Right ventricle myocardium inferior (tissue), 1 donor: ENCODE results near the gene DDHD1. TPM values are rescaled to one million over a fixed set of nuclear protein-coding genes. Genes with fewer than 3 reads are reported as not detected.
A peak's percentile ranks its signal among the peaks of the same experiment; 100 is the strongest.
"Not testable (repeated sequence)": the region's sequence is repeated elsewhere in the genome, so short reads cannot be mapped to it uniquely, and the experiment has no call there.

Source experiments
- ATAC-seq: fragments of 200-7000 bp; cut with Tn5 transposase; one replicate; pipeline ENCODE4 v1.9.1; 2020; ENCODE audit warnings: mild to moderate bottlenecking, moderate library complexity
- DNase-seq: peaks from one replicate; pipeline ENCODE4 v3.0.0; 2021; ENCODE audit errors: missing footprints
- intact Hi-C: fragments of 100-400 bp; cut with DNase I; formaldehyde crosslinking; loops from one replicate; pipeline ENCODE4 v1.11.0; 2022
- total RNA-seq: library from RNA; stranded (reverse); fragmentation: NEBNext Ultra II Directional; extraction: Animal tissue kit (Norgen Biotek cat#: 25700); gene quantifications from one replicate; pipeline ENCODE4 v1.2.1, GENCODE V29; 2021
- donor health status: DM: no; HTN: yes; CAD: no; lungs with severe emphysema.

The DDHD1 gene
- total RNA-seq, 1 donor from 2014 or later, result 6.7 TPM

DNA sequence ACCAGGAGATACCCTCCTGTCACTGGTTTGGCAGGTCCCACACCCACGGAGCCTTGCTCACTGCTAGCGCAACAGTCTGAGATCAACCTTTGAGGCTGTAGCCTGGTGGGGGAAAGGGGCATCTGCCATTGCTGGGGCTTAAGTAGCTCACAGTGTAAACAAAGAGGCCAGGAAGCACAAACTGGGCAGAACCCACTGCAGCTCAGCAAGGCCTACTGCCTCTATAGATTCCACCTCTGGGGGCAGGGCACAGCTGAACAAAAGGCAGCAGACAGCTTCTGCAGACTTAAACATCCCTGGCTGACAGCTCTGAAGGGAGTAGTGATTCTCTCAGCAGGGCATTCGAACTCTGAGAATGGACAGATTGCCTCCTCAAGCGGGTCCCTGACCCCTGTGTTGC is 35.6 kb downstream of the DDHD1 start:
- DNase-seq, ATAC-seq, intact Hi-C loops: not testable (repeated sequence)

DNA sequence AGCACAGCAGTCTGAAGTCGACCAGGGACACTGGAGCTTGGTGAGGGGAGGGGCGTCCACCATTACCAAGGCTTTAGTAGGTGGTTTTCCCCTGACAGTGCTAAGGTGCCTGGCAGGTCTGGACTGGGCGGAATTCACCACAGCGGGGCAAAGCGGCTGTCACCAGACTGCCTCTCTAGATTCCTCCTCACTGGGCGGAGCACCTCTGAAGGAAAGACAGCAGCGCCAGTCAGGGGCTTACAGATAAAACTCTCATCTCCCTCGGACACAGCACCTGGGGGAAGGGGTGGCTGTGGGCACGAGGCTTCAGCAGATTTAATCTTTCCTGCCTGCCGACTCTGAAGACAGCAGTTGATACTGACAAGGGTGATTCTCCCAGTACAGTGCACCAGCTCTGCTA is 39.1 kb downstream of the DDHD1 start:
- intact Hi-C loops, result no loop called here
- ATAC-seq (no peak), DNase-seq (no peak)

DNA sequence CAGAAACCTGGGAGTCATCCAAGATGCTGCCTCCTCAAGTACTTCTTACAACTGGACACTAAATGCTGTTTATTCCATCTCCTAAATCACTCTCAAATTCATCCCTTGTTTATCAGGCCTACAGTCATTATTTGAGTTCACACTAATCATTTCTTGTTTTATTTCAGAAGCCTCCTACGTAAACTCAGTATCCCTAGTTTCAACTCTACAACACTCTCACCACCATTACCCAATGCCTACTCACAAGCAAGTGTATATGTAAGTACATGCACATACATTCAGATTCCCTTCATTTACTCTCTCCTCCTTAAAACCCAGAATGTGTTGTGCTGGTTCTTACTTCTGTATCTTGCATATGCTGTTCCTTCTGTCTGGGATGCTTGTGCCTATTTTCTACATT is 43.0 kb downstream of the DDHD1 start:
- no peak for DNase-seq
- no peak for ATAC-seq
- intact Hi-C loops, result no loop called here

DNA sequence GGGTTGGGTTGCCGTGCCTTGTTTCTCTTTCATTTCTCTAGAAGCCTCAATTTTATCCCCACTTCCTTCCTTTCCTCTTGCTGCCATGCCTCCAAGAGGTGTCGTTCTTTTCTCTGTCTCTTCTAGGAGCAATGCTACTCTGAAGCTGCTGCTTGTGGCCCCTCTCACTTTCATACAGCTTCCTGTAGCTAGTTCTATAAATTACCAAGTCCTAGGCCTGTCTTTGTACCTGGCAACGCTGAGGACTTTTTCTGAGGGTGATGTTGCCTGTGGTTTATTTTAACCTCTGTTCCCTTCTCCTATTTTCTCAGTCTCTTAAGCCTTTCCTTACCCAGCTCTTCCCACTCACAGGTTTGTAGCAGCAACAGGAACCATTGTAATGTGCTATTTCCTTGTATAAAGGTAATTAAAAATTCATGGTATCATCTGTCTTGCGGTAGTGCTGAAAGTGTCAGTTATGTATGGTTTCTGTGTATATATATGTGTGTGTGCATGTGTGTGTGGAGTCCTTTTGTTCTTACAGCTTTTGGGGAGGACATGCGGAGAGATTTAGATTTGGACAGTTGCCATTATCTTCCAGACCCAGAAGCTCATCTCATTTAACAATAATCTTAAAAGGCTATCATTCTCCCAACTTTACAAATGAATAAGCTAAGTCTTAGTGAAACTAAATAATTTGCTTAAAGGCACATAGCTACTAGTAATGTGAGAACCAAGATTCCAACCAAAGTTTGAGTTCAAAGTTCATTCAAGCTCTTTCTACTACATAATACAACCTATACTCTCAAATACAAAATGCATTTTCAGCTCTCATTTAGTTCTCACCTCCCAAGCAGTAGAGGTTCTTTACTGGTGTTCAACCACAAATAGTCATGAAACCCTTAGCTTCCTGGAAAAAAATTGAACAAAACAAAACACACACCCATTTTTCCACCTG is 43.8 kb downstream of the DDHD1 start:
- intact Hi-C loops, result no loop called here
- ATAC-seq (no peak), DNase-seq (no peak)

DNA sequence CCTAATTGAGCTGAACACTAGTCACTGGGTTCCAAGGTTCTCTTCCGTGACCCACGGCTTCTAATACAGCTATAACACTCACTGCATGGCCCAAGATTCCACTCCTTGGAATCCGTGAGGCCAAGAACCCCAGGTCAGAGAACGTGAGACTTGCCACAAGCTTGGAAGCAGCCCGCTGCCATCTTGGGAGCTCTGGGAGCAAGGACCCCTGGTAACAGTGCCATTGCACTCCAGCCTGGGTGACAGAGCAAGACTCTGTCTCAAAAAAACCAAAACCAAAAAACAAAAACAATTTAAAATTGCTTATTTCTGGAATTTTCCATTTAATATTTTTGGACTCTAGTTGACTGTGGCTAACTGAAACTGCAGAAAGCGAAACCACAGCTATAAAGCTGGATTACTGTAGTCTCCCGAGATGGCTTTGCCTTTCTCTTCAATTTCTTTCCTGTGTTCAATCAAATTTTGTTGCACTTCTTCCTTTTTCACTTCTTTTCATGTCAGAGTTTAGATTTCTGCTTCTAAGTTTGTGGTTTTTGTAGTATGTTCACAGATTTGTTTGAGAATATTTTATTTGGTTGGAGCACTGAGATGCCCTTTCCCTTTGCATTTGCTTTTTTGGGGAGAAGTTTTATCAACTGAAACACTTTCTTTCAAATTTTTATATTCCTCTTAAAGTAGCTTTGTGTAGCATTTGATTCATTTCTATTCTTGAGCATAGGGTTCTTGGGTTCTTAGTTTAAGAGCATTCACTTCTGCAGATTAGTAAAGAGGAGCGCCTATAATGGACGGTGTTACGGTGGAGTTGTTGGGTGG is 44.6 kb downstream of the DDHD1 start:
- no peak for ATAC-seq
- DNase-seq, result no peak
- intact Hi-C loops, result no loop called here

DNA sequence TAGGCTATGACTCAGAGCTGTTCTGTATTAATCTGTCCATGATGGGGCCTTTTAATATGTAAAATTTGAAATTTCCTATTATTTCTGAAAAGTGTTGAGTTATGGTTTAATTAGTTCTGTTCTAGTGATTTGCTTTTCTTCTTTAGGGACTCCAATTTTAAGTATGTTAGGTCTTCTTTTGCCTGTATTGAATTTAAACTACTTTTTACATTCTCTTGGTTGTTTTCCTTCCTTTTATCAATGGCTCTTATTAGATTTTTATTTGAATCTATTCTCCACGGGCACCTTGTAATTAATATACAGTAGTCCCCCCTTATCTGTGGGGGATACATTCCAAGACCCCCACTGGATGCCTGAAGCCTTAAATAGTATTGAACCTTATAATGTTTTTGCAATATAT is 46.4 kb downstream of the DDHD1 start:
- intact Hi-C loops, result no loop called here
- no peak for DNase-seq
- no peak for ATAC-seq

DNA sequence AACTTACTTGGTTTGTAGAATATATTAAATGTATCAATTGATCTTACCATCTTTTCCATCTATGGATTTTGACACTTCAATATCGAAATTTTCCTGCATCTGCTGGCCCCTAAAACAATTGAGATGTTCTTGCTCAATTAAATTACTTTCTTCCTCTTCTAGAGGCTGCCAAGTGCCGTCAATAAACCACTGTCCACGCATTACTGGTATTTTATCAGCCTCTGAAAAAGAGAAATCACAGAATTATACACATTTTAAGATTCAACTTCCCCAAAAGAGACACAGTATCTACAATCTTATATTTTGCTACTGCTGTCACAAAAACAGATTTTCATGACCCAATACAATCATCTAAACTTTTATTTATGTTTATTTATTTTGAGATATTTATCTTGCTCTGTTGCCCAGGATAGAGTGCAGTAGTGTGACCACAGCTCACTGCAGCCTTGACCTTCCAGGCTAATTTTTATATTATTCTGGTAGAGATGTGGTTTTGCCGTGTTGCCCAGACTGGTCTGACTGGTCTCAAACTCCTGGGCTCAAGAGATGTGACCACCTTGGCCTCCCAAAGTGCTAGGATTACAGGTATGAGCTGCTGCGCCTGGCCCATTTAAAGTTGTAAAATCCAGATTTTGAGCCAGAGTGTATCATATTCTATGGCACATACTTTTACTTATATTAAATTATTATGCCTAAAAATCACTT is 49.3 kb downstream of the DDHD1 start:
- ATAC-seq (no peak), DNase-seq (no peak)
- intact Hi-C loops, result no loop called here

DNA sequence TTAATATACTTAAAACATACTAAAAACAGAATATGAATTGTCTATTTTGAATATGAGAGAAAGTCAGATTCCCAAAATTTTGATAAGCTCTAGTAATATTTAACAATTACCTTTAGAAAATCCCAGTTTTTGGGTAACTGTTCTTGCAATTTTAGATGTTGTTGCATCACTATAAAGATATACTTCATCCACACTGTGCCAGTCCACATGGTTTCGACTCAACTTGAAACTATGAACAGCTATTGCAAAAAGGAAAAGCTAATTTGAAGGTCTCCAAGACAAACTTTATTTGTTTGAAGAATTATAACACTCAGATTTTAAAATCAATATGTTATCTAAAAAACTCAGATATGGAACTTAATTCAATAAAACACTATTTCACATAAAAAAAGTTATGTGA is 59.9 kb downstream of the DDHD1 start:
- no peak for DNase-seq
- intact Hi-C loops, result no loop called here

DNA sequence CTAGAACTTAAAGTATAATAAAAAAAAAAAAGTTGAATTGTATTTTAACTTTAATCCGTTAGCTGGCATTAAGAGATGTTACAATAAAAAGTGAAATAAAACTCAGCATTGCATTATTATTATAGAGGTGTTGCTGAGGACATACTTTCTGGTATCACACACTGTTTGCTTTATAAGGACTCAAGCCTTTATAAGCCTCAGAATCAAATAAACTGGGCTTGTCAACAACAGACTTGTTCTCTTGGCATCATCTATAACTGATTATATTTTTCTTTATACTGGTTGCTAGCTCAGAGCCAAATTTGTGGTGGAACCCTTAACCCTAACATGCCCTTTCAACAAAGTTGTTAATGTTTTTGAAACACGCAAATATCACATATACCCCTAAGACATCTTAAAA is 62.3 kb downstream of the DDHD1 start:
- DNase-seq (no peak), ATAC-seq (no peak)
- intact Hi-C loops, result no loop called here

More for the DNA sequence above, 59.9 kb downstream of the DDHD1 start:
- ATAC-seq, result no peak

DNA sequence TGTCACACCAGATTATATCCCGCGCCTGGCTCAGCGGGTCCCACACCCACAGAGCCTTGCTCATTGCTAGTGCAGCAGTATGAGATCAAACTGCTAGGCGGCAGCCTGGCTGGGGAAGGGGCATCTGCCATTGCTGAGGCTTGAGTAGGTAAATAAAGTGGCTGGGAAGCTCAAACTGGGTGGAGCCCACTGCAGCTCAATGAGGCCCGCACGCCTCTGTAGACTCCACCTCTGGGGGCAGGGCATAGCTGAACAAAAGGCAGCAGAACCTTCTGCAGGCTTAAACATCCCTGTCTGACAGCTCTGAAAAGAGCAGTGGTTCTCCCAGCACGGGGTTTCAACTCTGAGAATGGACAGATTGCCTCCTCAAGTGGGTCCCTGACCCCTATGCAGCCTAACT is 68.2 kb downstream of the DDHD1 start:
- intact Hi-C loops, DNase-seq, ATAC-seq: not testable (repeated sequence)

DNA sequence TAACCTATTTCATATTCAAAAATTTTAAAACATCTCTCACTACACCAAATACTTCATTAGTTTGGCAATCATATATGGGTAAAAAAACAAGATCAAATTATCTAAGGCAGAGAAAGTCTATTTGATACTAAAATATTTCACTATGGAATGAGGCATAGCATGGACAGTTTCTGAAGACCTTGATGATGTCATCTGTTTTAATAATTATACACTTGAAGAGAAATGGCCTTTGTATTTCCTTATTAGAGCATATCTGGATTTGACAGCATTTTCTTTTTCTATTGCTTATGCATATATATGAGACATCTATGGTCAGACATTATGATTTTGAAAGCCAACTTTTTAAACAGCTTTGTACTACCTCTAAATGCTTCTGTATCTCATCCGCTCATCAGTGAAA is 88.6 kb downstream of the DDHD1 start:
- ATAC-seq, result no peak
- no peak for DNase-seq
- intact Hi-C loops, result loop anchor here (10.0 kb wide), 1 partner anchor 240 kb away; no protein-coding TSS in a partner anchor

DNA sequence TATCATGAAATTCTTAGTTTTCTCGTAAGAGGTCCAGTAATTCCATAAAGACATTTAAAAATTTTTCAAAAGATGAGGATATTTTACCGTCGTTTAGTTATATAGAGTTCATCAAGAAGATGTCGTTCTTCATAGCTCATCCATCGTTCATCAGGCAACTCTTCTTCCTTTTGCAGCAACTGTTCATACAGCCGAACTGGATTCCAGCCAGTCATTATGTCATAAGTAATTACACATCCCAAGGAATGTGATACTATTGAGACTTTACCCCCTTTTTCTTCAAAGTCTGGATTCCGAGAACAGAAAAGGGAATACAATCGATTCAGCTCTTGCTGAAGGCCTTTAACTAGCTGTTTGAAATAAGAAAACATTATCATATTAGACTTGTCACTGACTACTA is 90.3 kb downstream of the DDHD1 start:
- ATAC-seq, result no peak
- intact Hi-C loops, result loop anchor here (10.0 kb wide), 1 partner anchor 242 kb away; no protein-coding TSS in a partner anchor
- no peak for DNase-seq

DNA sequence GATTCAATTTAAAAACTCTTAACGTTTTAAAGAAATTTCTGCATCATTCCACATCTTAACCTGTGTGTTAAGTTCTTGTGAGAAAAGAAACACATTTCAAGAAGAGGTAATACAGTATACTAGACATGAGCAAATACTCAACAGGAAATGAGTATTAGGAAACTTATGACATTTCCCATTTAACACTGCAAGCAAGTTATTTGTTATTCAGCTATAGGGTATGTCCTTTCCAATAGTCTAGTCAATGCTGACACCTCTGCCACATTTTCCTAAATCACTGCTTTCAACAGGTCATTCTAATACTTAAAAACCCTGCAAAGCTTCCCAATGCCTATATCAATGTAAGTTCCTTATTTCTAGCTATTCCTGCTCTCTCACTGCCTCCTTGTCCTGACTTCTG is 93.1 kb downstream of the DDHD1 start:
- DNase-seq (no peak), ATAC-seq (no peak)
- intact Hi-C loops, result loop anchor here (10.0 kb wide), 1 partner anchor 245 kb away; no protein-coding TSS in a partner anchor

DNA sequence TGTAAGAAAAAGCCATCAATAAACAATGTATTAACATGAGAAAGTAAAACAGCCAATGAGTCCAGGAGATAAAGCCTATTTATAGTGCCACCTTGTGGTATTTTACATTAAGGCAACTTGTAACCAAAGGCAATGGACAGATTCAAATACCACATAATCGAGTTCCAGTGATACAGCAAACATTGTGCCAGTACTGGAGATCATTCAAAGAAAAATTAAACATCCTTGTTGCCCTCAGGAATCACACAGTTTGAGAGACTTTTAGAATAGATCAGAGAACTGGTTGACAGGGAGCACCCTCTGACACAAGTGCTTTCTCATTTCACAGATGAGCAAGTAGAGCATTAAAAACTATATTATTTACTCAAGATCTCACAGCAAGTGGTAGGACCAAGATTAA is 98.1 kb downstream of the DDHD1 start:
- ATAC-seq, result peak; percentile 54
- no peak for DNase-seq
- intact Hi-C loops, result loop anchor here (2.0 kb wide), 1 partner anchor 230 kb away; no protein-coding TSS in a partner anchor

DNA sequence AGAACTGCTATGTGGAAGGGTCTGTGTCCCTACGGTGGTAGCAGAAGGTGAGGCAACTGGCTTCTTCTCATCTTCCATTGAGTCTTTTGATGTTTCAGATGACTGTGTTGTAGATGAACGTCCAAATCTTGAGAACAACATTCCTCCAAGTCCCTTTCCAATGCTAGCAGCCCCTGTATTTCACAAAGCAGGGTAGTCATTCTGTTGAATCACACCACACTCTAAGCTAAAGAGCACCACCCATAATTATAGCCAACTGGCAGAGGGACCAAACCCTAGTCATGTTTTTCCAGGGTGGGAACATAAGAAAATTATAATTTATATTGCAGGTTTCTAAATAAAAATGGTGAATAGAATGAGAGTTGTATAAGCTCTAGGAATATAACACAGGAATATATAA is 98.7 kb downstream of the DDHD1 start:
- DNase-seq (no peak), ATAC-seq (no peak)
- intact Hi-C loops, result loop anchor here (2.0 to 5.0 kb wide), 2 partner anchors 92 to 230 kb away; no protein-coding TSS in a partner anchor

DNA sequence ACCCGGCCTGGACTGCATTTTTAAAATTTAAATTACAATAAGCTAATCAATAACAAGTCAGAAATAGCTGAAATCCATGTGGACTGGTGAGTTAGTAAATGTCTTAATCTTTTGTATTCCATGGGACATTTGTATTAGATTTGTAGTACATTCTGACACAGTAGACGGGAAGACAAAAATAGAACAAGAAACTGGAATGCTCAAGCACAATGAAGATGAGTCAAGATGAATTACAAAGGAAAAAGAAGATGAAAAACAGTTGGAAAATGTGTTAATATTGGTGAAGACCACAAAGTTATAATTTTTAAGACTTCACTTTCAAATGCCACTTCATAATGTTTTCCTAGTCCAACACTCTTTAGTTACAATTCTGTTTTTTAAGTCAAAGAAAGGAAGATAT is 104.5 kb downstream of the DDHD1 start:
- intact Hi-C loops, result no loop called here
- no peak for ATAC-seq

DNA sequence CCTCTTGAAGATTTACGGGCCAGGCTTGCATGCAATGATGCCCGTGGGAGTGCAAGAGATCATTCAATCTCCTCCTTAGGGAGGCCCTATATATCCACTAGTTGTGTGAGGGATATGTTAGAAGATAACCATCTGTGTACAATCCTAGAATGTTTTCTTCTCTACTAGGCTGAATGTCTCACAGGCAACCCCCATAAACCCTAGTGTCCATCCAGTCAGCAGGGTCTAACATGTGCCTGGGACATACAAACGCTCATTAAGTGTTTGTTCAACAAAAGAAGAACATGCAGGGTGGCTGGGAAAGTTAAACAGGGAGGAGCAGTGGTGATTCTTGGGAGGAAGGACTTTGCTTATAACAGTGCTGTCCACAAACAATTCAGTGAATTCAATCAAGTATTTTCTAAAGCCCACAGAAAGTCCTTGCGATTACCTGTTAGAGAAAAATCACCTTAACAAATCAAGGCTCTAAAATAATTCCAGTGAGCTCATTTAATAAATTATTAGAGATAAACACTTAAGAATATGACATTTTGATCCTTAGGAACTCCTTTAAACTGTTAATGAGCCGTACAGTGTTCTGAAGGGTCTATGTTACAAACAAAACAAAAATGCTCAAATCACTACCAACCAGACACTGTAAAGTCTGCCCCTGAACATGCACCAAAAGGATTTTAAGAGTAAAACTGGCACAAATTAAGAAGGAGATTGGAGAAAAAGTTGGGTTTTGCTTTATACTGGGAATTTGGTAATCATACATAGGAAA is 105.6 kb downstream of the DDHD1 start:
- DNase-seq (no peak), ATAC-seq (no peak)
- intact Hi-C loops, result no loop called here

More for the DNA sequence above, 104.5 kb downstream of the DDHD1 start:
- DNase-seq, result no peak

DNA sequence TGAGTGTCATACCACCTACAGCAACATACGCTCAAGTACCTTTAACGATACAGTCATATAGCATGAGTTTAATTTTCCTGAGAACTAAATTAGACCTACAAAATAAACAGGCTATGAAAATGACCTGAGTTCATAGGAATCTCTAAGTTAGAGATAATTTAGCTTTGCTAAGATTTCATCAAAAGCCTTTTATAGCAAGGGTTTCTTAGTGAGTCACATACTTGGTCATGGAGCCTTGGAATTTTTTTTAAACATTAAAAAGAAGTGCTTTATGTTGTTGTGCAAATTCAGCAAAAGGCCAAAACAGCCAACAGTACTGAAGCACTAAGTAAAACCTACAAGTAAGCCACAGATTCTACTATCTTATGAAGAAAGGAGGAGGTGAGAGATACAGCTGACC is 108.6 kb downstream of the DDHD1 start:
- ATAC-seq (no peak), DNase-seq (no peak)
- intact Hi-C loops, result loop anchor here (5.0 kb wide), 1 partner anchor 92 kb away; the partner anchor contains the start of gene FERMT2
